Measurements from ENCODE around the gene GUCY1A1. TPM values are rescaled to one million over a fixed set of nuclear protein-coding genes. Genes with fewer than 3 reads are reported as not detected.

Gene GUCY1A1
- total and polyA plus RNA-seq, 2 experiments from 2014 or later = not detected

- no peak overlapping the region for H3K4me3 ChIP-seq
- H2AFZ ChIP-seq = no peak overlapping the region
- TF ChIP-seq EZH2 (IDR thresholded peaks at IDR 0.05; ENCODE audit: insufficient read depth, poor library complexity, severe bottlenecking) (no peak), EZH2phosphoT487 (IDR thresholded peaks at IDR 0.05; ENCODE audit: insufficient read depth, low read depth) (no peak)
- H4K20me1 ChIP-seq (ENCODE audit: insufficient read depth) = no peaks in the 10 kb centered on the region
- no peaks in the 10 kb centered on the region for H3K9me3 ChIP-seq (ENCODE audit: low read depth)
- no peak overlapping the region for H3K9ac ChIP-seq
- H3K36me3 ChIP-seq (ENCODE audit: low read depth) = no peaks in the 10 kb centered on the region
- in situ Hi-C loops (cut with MboI) = no loop called here
- H3K79me2 ChIP-seq (ENCODE audit: insufficient read depth) = no peaks in the 10 kb centered on the region
- no peaks in the 10 kb centered on the region for H3F3A ChIP-seq (ENCODE audit: insufficient read depth)
- H3K9me2 ChIP-seq (ENCODE audit: insufficient read depth) = no peaks in the 10 kb centered on the region
- no peak overlapping the region for H3K27ac ChIP-seq
- no peaks in the 10 kb centered on the region for H3K27me3 ChIP-seq (replicated peaks; ENCODE audit: insufficient read depth)
- no peak overlapping the region for H3K4me2 ChIP-seq (ENCODE audit: unreplicated experiment)
- 6 to 9% methylated on average over 4 of the region's 4 CpGs for WGBS, 2 experiments (ENCODE audit: low coverage in 1 of 2, low lambda C conversion rate in 2 of 2, missing lambda C conversion rate in 2 of 2)
- DNase-seq = no peak
- no peaks in the 10 kb centered on the region for H3K4me1 ChIP-seq (ENCODE audit: insufficient read depth)
Observed at GRCh38 chr4:155632310-155632840, 34.3 kb upstream of the GUCY1A1 start.

DNA sequence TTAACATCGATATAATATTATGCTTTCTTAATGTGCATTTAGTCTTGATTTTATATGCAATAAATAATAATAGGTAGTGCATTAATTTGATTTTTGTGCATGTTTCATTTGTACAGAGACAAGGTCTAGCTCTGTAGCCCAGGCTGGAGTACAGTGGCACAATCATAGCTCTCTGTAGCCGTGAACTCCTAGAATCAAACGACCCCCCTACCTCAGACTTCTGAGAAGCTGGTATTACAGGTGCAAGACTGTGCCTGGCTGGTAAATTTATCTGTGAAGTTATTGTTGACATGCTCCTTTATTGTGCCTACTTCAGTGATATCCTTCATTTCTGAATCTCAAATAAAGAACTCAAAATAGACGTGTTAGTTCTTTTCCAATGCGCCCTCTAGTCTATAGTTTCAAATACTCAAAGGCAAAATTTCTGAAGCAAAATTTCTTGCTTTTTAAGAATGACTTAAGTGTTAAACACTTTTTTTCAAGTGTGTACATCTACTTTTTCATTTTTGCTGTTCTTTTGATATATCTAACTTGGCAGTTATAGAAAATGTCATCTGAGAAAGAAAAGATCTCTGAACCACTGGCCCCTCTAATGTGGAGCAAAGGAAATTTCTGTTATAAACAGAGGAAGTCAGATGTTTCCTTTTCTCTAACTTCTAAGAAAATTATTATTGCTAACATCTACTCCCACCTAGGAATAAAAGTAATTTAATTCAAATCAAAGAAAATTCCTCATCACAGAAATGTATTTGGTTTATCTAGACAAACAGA is 28.3 kb upstream of the GUCY1A1 start:
- no peaks in the 10 kb centered on the region for H3K27me3 ChIP-seq (replicated peaks; ENCODE audit: insufficient read depth)
- no peaks in the 10 kb centered on the region for H3K9me2 ChIP-seq (ENCODE audit: insufficient read depth)
- H3K9ac ChIP-seq = no peak overlapping the region
- H3K9me3 ChIP-seq (ENCODE audit: low read depth) = no peaks in the 10 kb centered on the region
- H3K4me3 ChIP-seq = no peak overlapping the region
- H3K27ac ChIP-seq = no peak overlapping the region
- H3K36me3 ChIP-seq (ENCODE audit: low read depth) = no peaks in the 10 kb centered on the region
- in situ Hi-C loops (cut with MboI) = no loop called here
- H3K4me1 ChIP-seq (ENCODE audit: insufficient read depth) = no peaks in the 10 kb centered on the region
- TF ChIP-seq EZH2 (IDR thresholded peaks at IDR 0.05; ENCODE audit: insufficient read depth, poor library complexity, severe bottlenecking) (no peak), EZH2phosphoT487 (IDR thresholded peaks at IDR 0.05; ENCODE audit: insufficient read depth, low read depth) (no peak)
- no peak for DNase-seq
- H2AFZ ChIP-seq = no peak overlapping the region
- H3F3A ChIP-seq (ENCODE audit: insufficient read depth) = no peaks in the 10 kb centered on the region
- no peak overlapping the region for H3K4me2 ChIP-seq (ENCODE audit: unreplicated experiment)
- H4K20me1 ChIP-seq (ENCODE audit: insufficient read depth) = no peaks in the 10 kb centered on the region
- H3K79me2 ChIP-seq (ENCODE audit: insufficient read depth) = no peaks in the 10 kb centered on the region
- 67 to 73% methylated on average over 5 of the region's 5 CpGs for WGBS, 2 experiments (ENCODE audit: low coverage in 1 of 2, low lambda C conversion rate in 2 of 2, missing lambda C conversion rate in 2 of 2)

- Histone ChIP-seq H3K27ac (no peak overlapping the region), H4K20me1 (ENCODE audit: insufficient read depth) (no peaks in the 10 kb centered on the region), H2AFZ (no peak overlapping the region), H3F3A (ENCODE audit: insufficient read depth) (no peaks in the 10 kb centered on the region), H3K9ac (no peak overlapping the region), H3K4me2 (ENCODE audit: unreplicated experiment) (no peak overlapping the region), H3K36me3 (ENCODE audit: low read depth) (no peaks in the 10 kb centered on the region), H3K4me1 (ENCODE audit: insufficient read depth) (no peaks in the 10 kb centered on the region), H3K79me2 (ENCODE audit: insufficient read depth) (no peaks in the 10 kb centered on the region), H3K9me2 (ENCODE audit: insufficient read depth) (no peaks in the 10 kb centered on the region), H3K4me3 (no peak overlapping the region), H3K9me3 (ENCODE audit: low read depth) (no peaks in the 10 kb centered on the region), H3K27me3 (replicated peaks; ENCODE audit: insufficient read depth) (no peaks in the 10 kb centered on the region)
- WGBS, 2 experiments (ENCODE audit: low coverage in 1 of 2, low lambda C conversion rate in 2 of 2, missing lambda C conversion rate in 2 of 2) = 45 to 50% methylated on average over 3 of the region's 3 CpGs
- TF ChIP-seq EZH2phosphoT487 (IDR thresholded peaks at IDR 0.05; ENCODE audit: insufficient read depth, low read depth) (no peak), EZH2 (IDR thresholded peaks at IDR 0.05; ENCODE audit: insufficient read depth, poor library complexity, severe bottlenecking) (no peak)
- in situ Hi-C loops (cut with MboI) = no loop called here
- no peak for DNase-seq
Observed at GRCh38 chr4:155639704-155640523, 26.7 kb upstream of the GUCY1A1 start.

- H3K4me1 ChIP-seq (ENCODE audit: insufficient read depth) = no peaks in the 10 kb centered on the region
- WGBS, 2 experiments (ENCODE audit: low coverage in 1 of 2, low lambda C conversion rate in 2 of 2, missing lambda C conversion rate in 2 of 2) = 3 to 5% methylated on average over 2 of the region's 2 CpGs
- no peaks in the 10 kb centered on the region for H3F3A ChIP-seq (ENCODE audit: insufficient read depth)
- H3K9me2 ChIP-seq (ENCODE audit: insufficient read depth) = no peaks in the 10 kb centered on the region
- H3K9ac ChIP-seq = no peak overlapping the region
- H3K4me2 ChIP-seq (ENCODE audit: unreplicated experiment) = no peak overlapping the region
- H3K36me3 ChIP-seq (ENCODE audit: low read depth) = no peaks in the 10 kb centered on the region
- H3K9me3 ChIP-seq (ENCODE audit: low read depth) = no peaks in the 10 kb centered on the region
- no peaks in the 10 kb centered on the region for H3K79me2 ChIP-seq (ENCODE audit: insufficient read depth)
- TF ChIP-seq EZH2 (IDR thresholded peaks at IDR 0.05; ENCODE audit: insufficient read depth, poor library complexity, severe bottlenecking) (no peak), EZH2phosphoT487 (IDR thresholded peaks at IDR 0.05; ENCODE audit: insufficient read depth, low read depth) (no peak)
- no peak overlapping the region for H3K27ac ChIP-seq
- no peak overlapping the region for H2AFZ ChIP-seq
- H3K4me3 ChIP-seq = no peak overlapping the region
- in situ Hi-C loops (cut with MboI) = no loop called here
- no peaks in the 10 kb centered on the region for H4K20me1 ChIP-seq (ENCODE audit: insufficient read depth)
- H3K27me3 ChIP-seq (replicated peaks; ENCODE audit: insufficient read depth) = no peaks in the 10 kb centered on the region
- no peak for DNase-seq
Observed at GRCh38 chr4:155640751-155641150, 25.9 kb upstream of the GUCY1A1 start.

Data from GM23248 (cell line).